Stimulated activated CD4-positive, alpha-beta T cell treated with anti-CD3 and anti-CD28 coated beads, Interleukin-15, amount 100 ng/mL, for 1 hour (primary cell): ENCODE data around the gene PIKFYVE.
"Not testable (repeated sequence)": the region's sequence is repeated elsewhere in the genome, so short reads cannot be mapped to it uniquely, and the experiment has no call there.

Experiments used
- DNase-seq, 2 donors: peaks; one replicate each; pipeline ENCODE4 v3.0.0-alpha.2; 2020; ENCODE audit warnings: low read depth in 1 of 2, low spot score in 1 of 2

The PIKFYVE gene

GRCh38 chr2:208359632-208359986 is 93.6 kb downstream of the PIKFYVE start:
- DNase-seq, result no peak

DNA sequence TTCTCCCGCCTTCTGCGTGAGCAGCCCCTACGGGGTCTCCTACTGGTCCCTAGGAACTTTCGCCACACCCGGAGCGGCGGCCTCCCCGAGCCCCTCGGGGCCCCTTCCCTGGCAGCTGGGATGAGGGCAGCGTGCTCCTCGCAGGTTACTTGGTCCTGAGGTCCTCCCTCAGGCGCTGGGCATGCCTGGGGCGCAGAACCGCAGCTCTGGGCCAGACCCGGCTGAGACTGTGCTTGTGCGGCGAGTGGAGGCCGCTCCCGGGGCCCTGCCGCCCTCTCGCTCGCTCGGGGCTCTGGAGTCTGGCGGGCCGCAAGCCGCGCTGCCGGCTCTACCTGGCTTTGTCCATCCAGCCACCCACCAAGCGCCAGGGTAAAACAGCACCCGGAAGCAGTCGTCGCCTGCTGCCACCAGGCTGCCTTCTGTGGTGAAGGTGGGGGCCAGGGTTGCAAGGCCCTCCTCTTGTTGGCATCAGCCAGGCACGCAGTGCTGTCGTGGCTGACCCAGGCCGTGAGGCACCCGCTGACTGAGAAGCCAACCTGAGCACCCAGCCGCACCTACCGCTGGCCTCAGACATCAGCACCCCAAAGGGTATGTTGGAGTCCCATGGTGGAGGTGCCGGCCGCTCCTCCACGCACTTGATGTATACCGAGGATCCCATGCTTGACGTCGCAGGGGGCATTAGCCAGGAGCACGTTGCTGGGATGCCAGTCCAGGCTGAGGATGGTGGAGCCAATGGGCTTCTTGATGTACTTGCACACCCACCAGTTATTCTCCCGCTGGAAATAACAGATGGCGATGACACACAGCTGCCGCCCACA is 94.4 kb downstream of the PIKFYVE start:
- no peak for DNase-seq

DNA sequence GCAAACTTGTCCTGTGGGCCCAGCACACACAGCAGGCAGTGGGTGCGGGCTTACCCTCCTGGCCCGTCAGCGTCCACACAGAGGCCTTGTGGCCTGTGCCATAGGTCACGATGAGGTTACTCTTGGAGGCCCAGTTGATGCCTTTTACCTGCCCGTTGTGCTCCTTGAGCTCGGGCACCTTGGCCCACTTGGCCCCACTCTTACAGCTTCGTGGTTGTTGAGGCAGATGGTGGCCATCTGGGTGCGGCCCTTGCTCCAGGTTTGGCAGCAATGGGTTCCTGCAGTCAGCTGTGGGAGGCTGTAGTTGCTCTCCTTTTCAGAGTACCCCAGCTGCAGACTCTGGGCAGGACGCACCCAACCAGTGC is 95.0 kb downstream of the PIKFYVE start:
- no peak for DNase-seq

- DNase-seq, result no peak
Observed at GRCh38 chr2:208363485-208363884, 97.4 kb downstream of the PIKFYVE start.

GRCh38 chr2:208366215-208367127 is 100.4 kb downstream of the PIKFYVE start:
- DNase-seq, result no peak

- DNase-seq, result no peak
Observed at GRCh38 chr2:208369091-208369490, 103.0 kb downstream of the PIKFYVE start.

GRCh38 chr2:208370881-208371633 is 105.0 kb downstream of the PIKFYVE start:
- no peak for DNase-seq

GRCh38 chr2:208371634-208371935 is 105.5 kb downstream of the PIKFYVE start:
- DNase-seq, result no peak

- DNase-seq, result no peak
Observed at GRCh38 chr2:208373460-208374089, 107.5 kb downstream of the PIKFYVE start.

DNA sequence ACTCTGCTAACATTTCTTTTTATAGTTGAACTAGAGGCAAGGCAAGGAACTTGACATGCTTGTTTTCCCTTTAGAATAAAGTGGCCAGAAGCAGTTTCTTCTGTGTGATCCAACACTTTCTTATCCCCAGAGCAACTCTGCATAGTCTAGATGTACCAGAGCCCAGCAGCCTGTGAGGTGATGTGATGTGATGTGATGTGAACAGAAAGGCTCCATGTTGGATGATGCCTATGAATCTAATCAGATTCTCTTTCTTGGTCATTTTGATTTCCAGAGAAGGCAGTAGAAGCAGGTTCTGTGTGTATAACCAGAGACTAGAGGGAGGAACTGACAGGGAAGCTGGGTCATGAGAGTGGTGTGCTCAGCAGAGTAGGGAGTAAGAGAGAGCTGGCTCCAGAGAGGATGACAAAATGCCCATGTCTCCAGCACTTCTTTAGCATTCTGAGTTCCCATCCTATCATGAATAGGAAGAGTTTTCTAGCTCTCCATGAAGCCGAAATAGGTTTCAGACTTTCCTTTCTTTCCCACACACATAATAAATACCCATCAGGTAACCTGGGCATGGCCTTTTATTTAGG is 109.5 kb downstream of the PIKFYVE start:
- no peak for DNase-seq

GRCh38 chr2:208377344-208377860 is 111.3 kb downstream of the PIKFYVE start:
- DNase-seq, result not testable (repeated sequence)

- no peak for DNase-seq
Observed at GRCh38 chr2:208379192-208379591, 113.1 kb downstream of the PIKFYVE start.

GRCh38 chr2:208384637-208385036 is 118.6 kb downstream of the PIKFYVE start:
- DNase-seq, result no peak

- no peak for DNase-seq
Observed at GRCh38 chr2:208386541-208386940, 120.5 kb downstream of the PIKFYVE start.

GRCh38 chr2:208389940-208390339 is 123.9 kb downstream of the PIKFYVE start:
- DNase-seq, result no peak

GRCh38 chr2:208392300-208392699 is 126.2 kb downstream of the PIKFYVE start:
- no peak for DNase-seq

DNA sequence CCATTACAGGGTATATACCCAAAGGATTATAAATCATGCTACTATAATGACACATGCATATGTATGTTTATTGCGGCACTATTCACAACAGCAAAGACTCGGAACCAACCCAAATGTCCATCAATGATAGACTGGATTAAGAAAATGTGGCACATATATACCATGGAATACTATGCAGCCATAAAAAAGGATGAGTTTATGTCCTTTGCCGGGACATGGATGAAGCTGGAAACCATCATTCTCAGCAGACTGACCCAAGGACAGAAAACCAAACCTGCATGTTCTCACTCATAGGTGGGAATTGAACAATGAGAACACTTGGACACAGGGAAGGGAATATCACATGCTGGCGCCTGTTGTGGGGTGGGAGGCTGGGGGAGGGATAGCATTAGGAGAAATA is 130.7 kb downstream of the PIKFYVE start:
- DNase-seq, result not testable (repeated sequence)

- no peak for DNase-seq
Observed at GRCh38 chr2:208399201-208399600, 133.1 kb downstream of the PIKFYVE start.

DNA sequence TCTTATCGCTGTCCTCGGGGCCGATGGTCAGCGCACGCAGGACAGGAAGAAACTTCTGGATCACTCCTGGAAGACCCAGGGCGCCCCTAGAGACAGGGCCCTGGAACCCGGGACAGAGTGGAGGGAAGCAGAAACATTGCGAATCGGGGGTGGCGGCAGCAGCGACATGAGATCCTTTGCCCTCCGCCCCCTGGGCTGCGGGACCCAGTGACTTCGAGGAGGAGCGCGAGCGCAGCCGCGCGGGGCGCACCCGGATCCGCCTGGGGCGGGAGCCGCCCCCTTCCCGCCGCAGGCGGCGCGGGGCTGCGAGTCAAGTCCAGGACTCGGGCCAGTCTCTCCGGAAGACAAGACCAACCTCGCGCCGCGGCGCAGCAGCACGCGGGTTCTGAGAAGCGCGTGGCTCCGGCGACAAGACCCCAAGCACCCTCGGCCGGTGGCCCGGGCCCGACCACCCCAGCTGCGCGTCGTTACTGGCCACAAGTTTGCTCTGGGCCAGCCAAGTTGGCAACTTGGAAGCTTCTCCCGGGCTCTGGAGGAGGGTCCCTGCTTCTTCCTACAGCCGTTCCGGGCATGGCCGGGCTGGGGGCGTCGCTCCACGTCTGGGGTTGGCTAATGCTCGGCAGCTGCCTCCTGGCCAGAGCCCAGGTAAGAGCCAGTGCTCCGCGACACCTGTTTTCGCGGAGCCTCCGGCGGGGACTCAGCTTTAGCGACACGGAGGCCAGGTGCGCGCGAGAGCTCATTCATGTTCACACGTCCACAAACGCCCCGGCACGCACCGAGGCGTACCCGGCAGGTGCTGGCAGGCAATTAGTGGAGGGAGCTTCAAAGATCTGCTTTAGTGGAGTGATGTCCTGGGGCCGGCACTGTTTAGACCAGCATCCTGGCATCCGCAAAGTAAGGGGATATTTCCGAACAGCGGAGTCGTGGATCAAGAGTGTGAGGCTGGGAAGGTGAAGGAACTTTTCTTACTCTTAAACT is 140.7 kb downstream of the PIKFYVE start, which contains the start of gene PTH2R:
PTH2R (plus strand) TSS at position 319 of the 978 bp plus-strand sequence; CDS start at position 571, 252 bp downstream.
- no peak for DNase-seq
